SK-N-SH (cell line): ENCODE measurements around the gene SDE2. TPM values are rescaled to one million over a fixed set of nuclear protein-coding genes. Genes with fewer than 3 reads are reported as not detected.

Source experiments
- CTCF ChIA-PET: fragments of 300-600, 350-600 bp; formaldehyde crosslinking; extraction: SDS; loops from one replicate; lab custom pipeline; 2021; lab: Yijun Ruan, JAX
- POLR2A ChIA-PET: fragments of 350-600 bp; sonication (Branson Sonifier 250); formaldehyde crosslinking; extraction: SDS; loops from one replicate; lab custom pipeline; 2020; ENCODE audit warnings: antibody characterized with exemption, inconsistent platforms; lab: Yijun Ruan, JAX
- DNase-seq: peaks from one replicate; pipeline ENCODE4 v3.0.0; 2012
- H2AFZ ChIP-seq: fragments of 200-600 bp; sonication (generic); 2 replicates; pipeline ENCODE4 v1.8.1; 2016; ENCODE audit warnings: antibody characterized with exemption, mild to moderate bottlenecking, low read depth
- H3F3A ChIP-seq: fragments of 200-600 bp; sonication (generic); replicated peaks from 2 replicates; pipeline ENCODE3; 2016; ENCODE audit warnings: antibody characterized with exemption, mild to moderate bottlenecking; ENCODE audit not compliant: insufficient read depth
- H3K27ac ChIP-seq, 2 experiments: fragments of 200-500 bp in 1 of 2; fragments of 200-600 bp in 1 of 2; sonication (Bioruptor generic) in 1 of 2; sonication (generic), shearing (Covaris generic) in 1 of 2; 2 replicates each; pipeline versions ENCODE4 v1.5.1 to v1.6.1; 2014 to 2016; ENCODE audit warnings: low read depth in 2 of 2, inconsistent platforms in 1 of 2, low read length in 1 of 2, mild to moderate bottlenecking in 1 of 2, mixed read lengths in 1 of 2
- H3K27me3 ChIP-seq: fragments of 200-600 bp; sonication (generic), shearing (Covaris generic); 2 replicates; pipeline ENCODE4 v1.6.1; 2016; ENCODE audit warnings: mixed run types; ENCODE audit not compliant: insufficient read depth
- H3K36me3 ChIP-seq, 2 experiments: fragments of 200-500 bp in 1 of 2; fragments of 200-600 bp in 1 of 2; sonication (Bioruptor generic) in 1 of 2; sonication (generic) in 1 of 2; replicated peaks in 1 of 2; 2 replicates each; pipeline versions ENCODE3 to v1.5.1; 2014 to 2016; ENCODE audit warnings: low read length in 1 of 2, mild to moderate bottlenecking in 1 of 2; ENCODE audit not compliant: insufficient read depth in 2 of 2, control insufficient read depth in 1 of 2
- H3K4me1 ChIP-seq, 2 experiments: fragments of 200-500 bp in 1 of 2; fragments of 200-600 bp in 1 of 2; sonication (Bioruptor generic) in 1 of 2; sonication (generic), shearing (Covaris generic) in 1 of 2; 2 replicates each; pipeline versions ENCODE4 v1.5.1 to v1.6.1; 2014 to 2016; ENCODE audit warnings: low read depth in 1 of 2, low read length in 1 of 2, mixed run types in 1 of 2; ENCODE audit not compliant: insufficient read depth in 2 of 2, control insufficient read depth in 1 of 2
- H3K4me2 ChIP-seq: fragments of 200-600 bp; sonication (generic), shearing (Covaris generic); 2 replicates; pipeline ENCODE4 v1.6.1; 2017; ENCODE audit warnings: mixed run types
- H3K4me3 ChIP-seq, 2 experiments: fragments of 200-500 bp in 1 of 2; fragments of 200-600 bp in 1 of 2; sonication (Bioruptor generic) in 1 of 2; sonication (generic), shearing (Covaris generic) in 1 of 2; 2 replicates each; pipeline versions ENCODE4 v1.5.1 to v1.8.1; 2014 to 2016; ENCODE audit warnings: low read depth in 2 of 2, inconsistent platforms in 1 of 2, low read length in 1 of 2, mild to moderate bottlenecking in 1 of 2, mixed read lengths in 1 of 2, moderate library complexity in 1 of 2
- H3K79me2 ChIP-seq: fragments of 200-600 bp; sonication (generic); 2 replicates; pipeline ENCODE4 v1.8.1; 2017; ENCODE audit warnings: mild to moderate bottlenecking; ENCODE audit not compliant: insufficient read depth
- H3K9ac ChIP-seq: fragments of 200-600 bp; sonication (generic); 2 replicates; pipeline ENCODE4 v1.6.1; 2017; ENCODE audit warnings: mixed run types
- H3K9me2 ChIP-seq: fragments of 200-600 bp; sonication (generic); 2 replicates; pipeline ENCODE4 v1.6.1; 2017; ENCODE audit warnings: mixed run types
- H3K9me3 ChIP-seq: fragments of 200-600 bp; sonication (generic); 2 replicates; pipeline ENCODE4 v1.6.1; 2017; ENCODE audit warnings: mixed run types, mild to moderate bottlenecking, moderate library complexity
- H4K20me1 ChIP-seq: fragments of 200-600 bp; sonication (generic); 2 replicates; pipeline ENCODE4 v1.6.1; 2017; ENCODE audit warnings: mild to moderate bottlenecking, mixed run types; ENCODE audit not compliant: insufficient read depth
- CHD2 ChIP-seq: fragments of 150-350 bp; IDR thresholded peaks from 2 replicates; pipeline ENCODE4 v1.6.1; 2018; ENCODE audit warnings: low read length; ENCODE audit not compliant: partially characterized antibody
- ELF1 ChIP-seq: IDR thresholded peaks from 2 replicates; pipeline ENCODE4 v1.4.0; 2012
- FOSL2 ChIP-seq: IDR thresholded peaks from 2 replicates; pipeline ENCODE4 v1.4.0; 2012; ENCODE audit warnings: low read depth, mild to moderate bottlenecking, moderate library complexity, borderline replicate concordance
- GABPA ChIP-seq: IDR thresholded peaks from 2 replicates; pipeline ENCODE4 v1.4.0; 2012; ENCODE audit warnings: low read depth, mild to moderate bottlenecking
- JUND ChIP-seq: IDR thresholded peaks from 2 replicates; pipeline ENCODE4 v1.4.0; 2012
- MXI1 ChIP-seq: IDR thresholded peaks from 2 replicates; pipeline ENCODE4 v1.6.1; 2012; ENCODE audit warnings: mild to moderate bottlenecking, low read depth, low read length, improper control_type of control experiment
- POLR2AphosphoS5 ChIP-seq: IDR thresholded peaks from 2 replicates; pipeline ENCODE4 v1.6.1; 2012; ENCODE audit warnings: low read depth, low read length
- RAD21 ChIP-seq: IDR thresholded peaks from 2 replicates; pipeline ENCODE4 v1.6.1; 2012; ENCODE audit warnings: mild to moderate bottlenecking, low read length
- RFX5 ChIP-seq: IDR thresholded peaks from 2 replicates; pipeline ENCODE4 v1.6.1; 2012; ENCODE audit warnings: mild to moderate bottlenecking, improper control_type of control experiment, low read length
- RXRA ChIP-seq: IDR thresholded peaks from 2 replicates; pipeline ENCODE4 v1.4.0; 2012; ENCODE audit warnings: low read depth, mild to moderate bottlenecking, borderline replicate concordance
- SMC3 ChIP-seq: IDR thresholded peaks from 2 replicates; pipeline ENCODE4 v1.6.1; 2012; ENCODE audit warnings: low read depth, low read length, improper control_type of control experiment
- TCF12 ChIP-seq: IDR thresholded peaks from 2 replicates; pipeline ENCODE4 v1.4.0; 2012
- TEAD4 ChIP-seq: IDR thresholded peaks from 2 replicates; pipeline ENCODE4 v1.4.0; 2012; ENCODE audit warnings: mild to moderate bottlenecking, borderline replicate concordance; ENCODE audit not compliant: insufficient read depth
- YY1 ChIP-seq: IDR thresholded peaks from 2 replicates; pipeline ENCODE4 v1.4.0; 2012; ENCODE audit warnings: low read depth, mild to moderate bottlenecking
- WGBS: methylation state at CpG from one replicate; pipeline ENCODE4 v1.1.6; 2017; ENCODE audit warnings: low lambda C conversion rate; 5-methylcytosine and 5-hydroxymethylcytosine counted together
- polyA plus RNA-seq, 3 experiments: library from polyadenylated mRNA; depleted of rRNA; stranded (reverse); fragments of >200 nt; gene quantifications; 2 replicates each; pipeline ENCODE4 v1.2.3, GENCODE V29; 2012
- TF ChIP-seq, protein P1 (sequence below): IDR thresholded peaks from 2 replicates; pipeline ENCODE4 v1.4.0; 2012; ENCODE audit warnings: low read depth, borderline replicate concordance
- TF ChIP-seq, protein P2 (sequence below): IDR thresholded peaks from 2 replicates; pipeline ENCODE4 v1.6.1; 2012; ENCODE audit warnings: mild to moderate bottlenecking, low read depth, low read length, moderate library complexity
- TF ChIP-seq, protein P3 (sequence below): IDR thresholded peaks from 2 replicates; pipeline ENCODE4 v1.4.0; 2012; ENCODE audit warnings: low read depth, borderline replicate concordance

The SDE2 gene
- polyA plus RNA-seq, 1 of the 3 experiments (the other 2 are of a cell fraction) = 10.1 TPM

GRCh38 chr1:225954753-225955152 lies 44.4 kb downstream of the SDE2 start:
- WGBS = 28% methylated on average over 1 of the region's 1 CpG
- CTCF ChIA-PET = interaction anchor here (0.9 to 1.1 kb wide), 4 partner anchors 10 to 480 kb away, joined by 4 to 5 read pairs (median 4); no protein-coding TSS in a partner anchor
- POLR2A ChIA-PET = no interaction called here
- Histone ChIP-seq H3K27ac (no peak overlapping the region), H3K79me2 (no peaks in the 10 kb centered on the region), H3K9me2 (no peaks in the 10 kb centered on the region), H3K4me1 (no peaks in the 10 kb centered on the region), H3K4me3 (no peak overlapping the region), H3K36me3 (no peaks in the 10 kb centered on the region), H3K27me3 (no peaks in the 10 kb centered on the region; the same call in 1 of the 2 replicates), H3F3A (no peaks in the 10 kb centered on the region), H3K9me3 (no peaks in the 10 kb centered on the region), H3K4me2 (no peak overlapping the region), H2AFZ (no peak overlapping the region), H3K9ac (no peak overlapping the region), H4K20me1 (no peaks in the 10 kb centered on the region)
- TF ChIP-seq SMC3 = no peak
- no peak for TF ChIP-seq CHD2
- DNase-seq = no peak

DNA sequence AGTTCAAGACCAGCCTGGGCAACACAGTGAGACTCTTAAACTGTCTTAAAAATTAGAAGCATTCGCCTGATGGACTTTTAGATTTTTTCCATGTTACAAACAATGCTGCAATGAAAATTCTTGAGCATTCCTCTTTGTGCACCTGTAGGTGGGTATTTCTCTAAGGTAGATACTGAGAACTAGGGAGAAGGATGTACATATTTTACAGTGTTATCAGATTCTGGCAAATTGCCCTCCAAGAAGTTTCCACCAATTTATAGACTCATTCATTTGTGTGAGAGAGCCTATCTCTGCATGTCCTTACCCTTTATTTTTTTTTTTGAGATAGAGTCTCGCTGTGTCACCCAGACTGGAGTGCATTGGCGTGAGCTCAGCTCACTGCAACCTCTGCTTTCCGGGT lies 45.8 kb downstream of the SDE2 start:
- H3F3A ChIP-seq = no peaks in the 10 kb centered on the region
- CTCF ChIA-PET = no interaction called here
- DNase-seq = no peak
- no peaks in the 10 kb centered on the region for H3K9me2 ChIP-seq
- no peak for TF ChIP-seq POLR2AphosphoS5
- TF ChIP-seq YY1 = no peak
- TF ChIP-seq ELF1 = no peak
- TF ChIP-seq RFX5 = no peak
- no peak for TF ChIP-seq TEAD4
- TF ChIP-seq, protein P1, sequence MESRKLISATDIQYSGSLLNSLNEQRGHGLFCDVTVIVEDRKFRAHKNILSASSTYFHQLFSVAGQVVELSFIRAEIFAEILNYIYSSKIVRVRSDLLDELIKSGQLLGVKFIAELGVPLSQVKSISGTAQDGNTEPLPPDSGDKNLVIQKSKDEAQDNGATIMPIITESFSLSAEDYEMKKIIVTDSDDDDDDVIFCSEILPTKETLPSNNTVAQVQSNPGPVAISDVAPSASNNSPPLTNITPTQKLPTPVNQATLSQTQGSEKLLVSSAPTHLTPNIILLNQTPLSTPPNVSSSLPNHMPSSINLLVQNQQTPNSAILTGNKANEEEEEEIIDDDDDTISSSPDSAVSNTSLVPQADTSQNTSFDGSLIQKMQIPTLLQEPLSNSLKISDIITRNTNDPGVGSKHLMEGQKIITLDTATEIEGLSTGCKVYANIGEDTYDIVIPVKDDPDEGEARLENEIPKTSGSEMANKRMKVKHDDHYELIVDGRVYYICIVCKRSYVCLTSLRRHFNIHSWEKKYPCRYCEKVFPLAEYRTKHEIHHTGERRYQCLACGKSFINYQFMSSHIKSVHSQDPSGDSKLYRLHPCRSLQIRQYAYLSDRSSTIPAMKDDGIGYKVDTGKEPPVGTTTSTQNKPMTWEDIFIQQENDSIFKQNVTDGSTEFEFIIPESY = no peak
- TF ChIP-seq TCF12 = no peak
- no peak for TF ChIP-seq FOSL2
- H3K4me1 ChIP-seq = no peaks in the 10 kb centered on the region
- no peak overlapping the region for H3K4me3 ChIP-seq
- POLR2A ChIA-PET = no interaction called here
- no peaks in the 10 kb centered on the region for H3K9me3 ChIP-seq
- no peaks in the 10 kb centered on the region; the same call in 1 of the 2 replicates for H3K27me3 ChIP-seq
- WGBS = 74% methylated on average over 4 of the region's 4 CpGs
- no peaks in the 10 kb centered on the region for H3K79me2 ChIP-seq
- no peaks in the 10 kb centered on the region for H3K36me3 ChIP-seq
- H3K9ac ChIP-seq = no peak overlapping the region
- no peak overlapping the region for H2AFZ ChIP-seq
- H3K4me2 ChIP-seq = no peak overlapping the region
- H4K20me1 ChIP-seq = no peaks in the 10 kb centered on the region
- H3K27ac ChIP-seq = no peak overlapping the region

DNA sequence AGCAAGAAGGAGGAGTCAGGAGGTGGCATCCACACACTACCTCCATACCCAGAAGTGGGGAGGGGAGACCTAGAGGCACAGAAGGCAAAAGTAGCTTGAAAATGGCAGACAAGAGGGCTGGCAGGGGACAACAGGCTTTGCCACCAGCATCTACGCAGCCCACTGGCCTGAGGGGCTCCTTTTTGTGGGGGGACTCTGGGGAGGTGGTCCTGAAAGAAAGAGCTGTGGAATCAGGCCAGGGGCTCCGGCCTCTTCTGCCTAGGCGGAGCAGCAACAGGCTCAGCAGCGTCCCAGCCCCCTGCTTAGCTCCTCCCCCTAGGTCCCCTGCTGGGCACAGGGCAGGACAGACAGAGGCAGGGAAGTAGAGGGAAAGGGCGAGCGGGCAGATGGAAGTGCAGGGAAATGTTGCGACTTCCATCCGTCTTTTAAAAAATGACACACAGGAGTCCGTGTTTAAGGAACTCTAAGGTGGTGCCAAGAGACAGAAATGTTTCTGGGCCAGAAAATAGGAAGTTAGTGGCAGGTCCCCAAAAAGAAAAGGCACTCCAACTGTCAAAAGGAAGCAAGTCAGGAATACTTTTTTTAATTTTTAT lies 48.1 kb downstream of the SDE2 start:
- H3K36me3 ChIP-seq = no peaks in the 10 kb centered on the region
- 76% methylated on average over 9 of the region's 9 CpGs for WGBS
- H3K4me1 ChIP-seq = no peaks in the 10 kb centered on the region
- H3K9me3 ChIP-seq = no peaks in the 10 kb centered on the region
- no peak overlapping the region for H3K27ac ChIP-seq
- H3K79me2 ChIP-seq = no peaks in the 10 kb centered on the region
- no peaks in the 10 kb centered on the region for H3K9me2 ChIP-seq
- H2AFZ ChIP-seq = no peak overlapping the region
- DNase-seq = no peak
- H4K20me1 ChIP-seq = no peaks in the 10 kb centered on the region
- ChIA-PET POLR2A (no interaction called here), CTCF (interaction anchor here (0.9 to 2.0 kb wide), 2 partner anchors 12 to 476 kb away, joined by 3 to 8 read pairs; no protein-coding TSS in a partner anchor)
- no peak overlapping the region for H3K4me3 ChIP-seq
- H3K9ac ChIP-seq = no peak overlapping the region
- H3F3A ChIP-seq = no peaks in the 10 kb centered on the region
- H3K4me2 ChIP-seq = no peak overlapping the region
- no peaks in the 10 kb centered on the region; the same call in 1 of the 2 replicates for H3K27me3 ChIP-seq
- no peak for TF ChIP-seq GABPA
- TF ChIP-seq TCF12 = no peak
- no peak for TF ChIP-seq RXRA
- no peak for TF ChIP-seq RFX5
- no peak for TF ChIP-seq SMC3
- no peak for TF ChIP-seq MXI1
- TF ChIP-seq, protein P2, sequence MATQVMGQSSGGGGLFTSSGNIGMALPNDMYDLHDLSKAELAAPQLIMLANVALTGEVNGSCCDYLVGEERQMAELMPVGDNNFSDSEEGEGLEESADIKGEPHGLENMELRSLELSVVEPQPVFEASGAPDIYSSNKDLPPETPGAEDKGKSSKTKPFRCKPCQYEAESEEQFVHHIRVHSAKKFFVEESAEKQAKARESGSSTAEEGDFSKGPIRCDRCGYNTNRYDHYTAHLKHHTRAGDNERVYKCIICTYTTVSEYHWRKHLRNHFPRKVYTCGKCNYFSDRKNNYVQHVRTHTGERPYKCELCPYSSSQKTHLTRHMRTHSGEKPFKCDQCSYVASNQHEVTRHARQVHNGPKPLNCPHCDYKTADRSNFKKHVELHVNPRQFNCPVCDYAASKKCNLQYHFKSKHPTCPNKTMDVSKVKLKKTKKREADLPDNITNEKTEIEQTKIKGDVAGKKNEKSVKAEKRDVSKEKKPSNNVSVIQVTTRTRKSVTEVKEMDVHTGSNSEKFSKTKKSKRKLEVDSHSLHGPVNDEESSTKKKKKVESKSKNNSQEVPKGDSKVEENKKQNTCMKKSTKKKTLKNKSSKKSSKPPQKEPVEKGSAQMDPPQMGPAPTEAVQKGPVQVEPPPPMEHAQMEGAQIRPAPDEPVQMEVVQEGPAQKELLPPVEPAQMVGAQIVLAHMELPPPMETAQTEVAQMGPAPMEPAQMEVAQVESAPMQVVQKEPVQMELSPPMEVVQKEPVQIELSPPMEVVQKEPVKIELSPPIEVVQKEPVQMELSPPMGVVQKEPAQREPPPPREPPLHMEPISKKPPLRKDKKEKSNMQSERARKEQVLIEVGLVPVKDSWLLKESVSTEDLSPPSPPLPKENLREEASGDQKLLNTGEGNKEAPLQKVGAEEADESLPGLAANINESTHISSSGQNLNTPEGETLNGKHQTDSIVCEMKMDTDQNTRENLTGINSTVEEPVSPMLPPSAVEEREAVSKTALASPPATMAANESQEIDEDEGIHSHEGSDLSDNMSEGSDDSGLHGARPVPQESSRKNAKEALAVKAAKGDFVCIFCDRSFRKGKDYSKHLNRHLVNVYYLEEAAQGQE = no peak
- TF ChIP-seq FOSL2 = no peak
- no peak for TF ChIP-seq RAD21
- TF ChIP-seq, protein P3, sequence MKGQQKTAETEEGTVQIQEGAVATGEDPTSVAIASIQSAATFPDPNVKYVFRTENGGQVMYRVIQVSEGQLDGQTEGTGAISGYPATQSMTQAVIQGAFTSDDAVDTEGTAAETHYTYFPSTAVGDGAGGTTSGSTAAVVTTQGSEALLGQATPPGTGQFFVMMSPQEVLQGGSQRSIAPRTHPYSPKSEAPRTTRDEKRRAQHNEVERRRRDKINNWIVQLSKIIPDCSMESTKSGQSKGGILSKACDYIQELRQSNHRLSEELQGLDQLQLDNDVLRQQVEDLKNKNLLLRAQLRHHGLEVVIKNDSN = no peak
- no peak for TF ChIP-seq JUND
- TF ChIP-seq TEAD4 = no peak
